Urothelium cell line (cell line): Measurements from ENCODE around the gene WSB2.
A peak's percentile ranks its signal among the peaks of the same experiment; 100 is the strongest.
"Not testable (repeated sequence)": the region's sequence is repeated elsewhere in the genome, so short reads cannot be mapped to it uniquely, and the experiment has no call there.

ENCODE experiments used
- DNase-seq: peaks from one replicate; pipeline ENCODE4 v3.0.0; 2011; ENCODE audit warnings: low spot score, mixed read lengths
- FAIRE-seq: peaks from 2 replicates; lab custom pipeline; 2011; peaks lifted over from hg19 to GRCh38; lab: Jason Lieb, UNC

Gene WSB2

GRCh38 chr12:118061011-118061872, at the start of gene WSB2:
Gene WSB2 (minus strand): TSS chr12:118061179. CDS start chr12:118061048, 131 bp downstream.
- DNase-seq = peak; percentile 73
- no peak for FAIRE-seq

- FAIRE-seq = no peak
- DNase-seq = no peak
These were observed 48.1 kb upstream of the WSB2 start for GRCh38 chr12:118109088-118109487.

- FAIRE-seq (no peak), DNase-seq (no peak)
These were observed 46.7 kb upstream of the WSB2 start for GRCh38 chr12:118107694-118108093.

GRCh38 chr12:118107011-118107410, 46.0 kb upstream of the WSB2 start:
- FAIRE-seq = no peak

GRCh38 chr12:118103601-118104382, 42.8 kb upstream of the WSB2 start, which contains the start of gene VSIG10:
Gene VSIG10 (minus strand): TSS chr12:118104011. CDS start chr12:118103671, 340 bp downstream.
- DNase-seq (peak; percentile 90), FAIRE-seq (no peak)

More at GRCh38 chr12:118107011-118107410, 46.0 kb upstream of the WSB2 start:
- DNase-seq = no peak

- FAIRE-seq (no peak), DNase-seq (no peak)
These were observed 42.2 kb upstream of the WSB2 start for GRCh38 chr12:118103201-118103600.

GRCh38 chr12:118102609-118103008, 41.6 kb upstream of the WSB2 start:
- DNase-seq (no peak), FAIRE-seq (no peak)

GRCh38 chr12:118102070-118102469, 41.1 kb upstream of the WSB2 start:
- FAIRE-seq = no peak
- peak; percentile 50 for DNase-seq

GRCh38 chr12:118101051-118101450, 40.1 kb upstream of the WSB2 start:
- FAIRE-seq (no peak), DNase-seq (no peak)

GRCh38 chr12:118098911-118099671, 38.1 kb upstream of the WSB2 start:
- no peak for FAIRE-seq
- DNase-seq = no peak

- DNase-seq (no peak), FAIRE-seq (no peak)
These were observed 37.4 kb upstream of the WSB2 start for GRCh38 chr12:118098401-118098800.

- FAIRE-seq = no peak
These were observed 33.1 kb upstream of the WSB2 start for GRCh38 chr12:118094039-118094438.

GRCh38 chr12:118089782-118090181, 28.8 kb upstream of the WSB2 start:
- DNase-seq (no peak), FAIRE-seq (no peak)

More at GRCh38 chr12:118094039-118094438, 33.1 kb upstream of the WSB2 start:
- no peak for DNase-seq

- no peak for DNase-seq
- no peak for FAIRE-seq
These were observed 21.2 kb upstream of the WSB2 start for GRCh38 chr12:118082161-118082560.

GRCh38 chr12:118081521-118081920, 20.5 kb upstream of the WSB2 start:
- FAIRE-seq, DNase-seq: not testable (repeated sequence)

GRCh38 chr12:118073768-118074167, 12.8 kb upstream of the WSB2 start:
- DNase-seq (no peak), FAIRE-seq (no peak)

GRCh38 chr12:118070650-118071049, 9.7 kb upstream of the WSB2 start:
- no peak for DNase-seq
- FAIRE-seq = no peak

- no peak for FAIRE-seq
- DNase-seq = no peak
These were observed 7.5 kb upstream of the WSB2 start for GRCh38 chr12:118068445-118068844.

GRCh38 chr12:118065380-118065779, 4.4 kb upstream of the WSB2 start:
- FAIRE-seq (no peak), DNase-seq (no peak)

GRCh38 chr12:118064608-118065007, 3.6 kb upstream of the WSB2 start:
- no peak for DNase-seq
- no peak for FAIRE-seq
